Adrenal gland (tissue), 12 donors: ENCODE results near the gene MRPL55. TPM values are rescaled to one million over a fixed set of nuclear protein-coding genes. Genes with fewer than 3 reads are reported as not detected.
A peak's percentile ranks its signal among the peaks of the same experiment; 100 is the strongest.

Experiments
- DNase-seq, 7 donors: peaks; one replicate each; pipeline ENCODE4 v3.0.0-alpha.2; 2019 to 2020
- H3K27ac ChIP-seq, 5 donors: fragments of 200-600 bp; sonication (generic) in 4 of 5; 1 replicate in 3 of 5; 2 replicates in 2 of 5; pipeline versions ENCODE4 v1.5.1 to v1.8.0; 2016 to 2020; ENCODE audit warnings: mild to moderate bottlenecking in 1 of 5
- H3K27me3 ChIP-seq: fragments of 200-600 bp; 2 replicates; pipeline ENCODE4 v1.8.0; 2021
- H3K36me3 ChIP-seq, 2 donors: fragments of 200-600 bp; replicated peaks in 1 of 2; 1 replicate in 1 of 2; 2 replicates in 1 of 2; pipeline versions ENCODE4 v1.5.1 to v1.8.0; 2018 to 2022
- H3K4me1 ChIP-seq, 2 donors: fragments of 200-600 bp; replicated peaks in 1 of 2; 1 replicate in 1 of 2; 2 replicates in 1 of 2; pipeline versions ENCODE4 v1.5.1 to v1.8.0; 2018 to 2021
- H3K4me3 ChIP-seq, 4 donors: fragments of 200-600 bp; sonication (generic) in 3 of 4; one replicate each; pipeline ENCODE4 v1.5.1; 2016 to 2018
- H3K9me3 ChIP-seq, 3 donors: fragments of 200-600 bp; sonication (generic) in 1 of 3; replicated peaks in 1 of 3; 1 replicate in 2 of 3; 2 replicates in 1 of 3; pipeline versions ENCODE4 v1.5.1 to v1.8.0; 2016 to 2021
- CTCF ChIP-seq, 6 experiments: fragments of 450-650 bp in 4 of 6; fragments of 200-600 bp in 2 of 6; sonication (generic) in 1 of 6; IDR thresholded peaks; 1 replicate in 5 of 6; 2 replicates in 1 of 6; pipeline versions ENCODE4 v1.5.1 to v1.8.0; 2016 to 2021; ENCODE audit warnings: antibody characterized with exemption in 6 of 6, mild to moderate bottlenecking in 2 of 6, moderate library complexity in 1 of 6
- POLR2A ChIP-seq, 2 donors: fragments of 450-650 bp; IDR thresholded peaks; one replicate each; pipeline ENCODE4 v1.6.1; 2017; ENCODE audit warnings: antibody characterized with exemption in 2 of 2, mild to moderate bottlenecking in 2 of 2, moderate library complexity in 1 of 2
- WGBS, 4 donors: extraction: QIAGEN DNeasy Blood & Tissue Kit in 2 of 4; methylation state at CpG; one replicate each; pipeline versions ENCODE4 v1.1.5 to v1.1.7; 2013 to 2017; 5-methylcytosine and 5-hydroxymethylcytosine counted together
- intact Hi-C, 2 donors: fragments of 100-400 bp; cut with DNase I; formaldehyde crosslinking; loops; one replicate each; pipeline versions ENCODE4 v1.14.1 to v1.15.0; 2022 to 2023
- polyA plus RNA-seq, 3 donors: library from polyadenylated mRNA; stranded (reverse); fragments of 200-250 nt in 2 of 3; fragments of 350-450 nt in 1 of 3; fragmentation: Illumina TruSeq in 1 of 3; extraction: RNeasy Lipid Tissue Mini Kit (QIAGEN cat#74804) in 1 of 3; gene quantifications; one replicate each; pipeline ENCODE4 v1.2.3, GENCODE V29; 2013 to 2014
- total RNA-seq, 9 donors: library from RNA; depleted of rRNA in 4 of 9; stranded (reverse); fragments of >200 nt in 4 of 9; fragments of 120-200 nt in 1 of 9; fragmentation: NEBNext Ultra II Directional in 1 of 9; extraction: Animal tissue kit (Norgen Biotek cat#: 25700) in 1 of 9; gene quantifications; one replicate each; pipeline versions ENCODE4 v1.1.0 to v1.2.4, GENCODE V29; 2013 to 2023
- donor health status: healthy with polysubstance abuse.
- donor health status: Bipolar disorder and iron deficiency.
- donor health status: DM: yes; HTN: yes; CAD: no.
- donor health status: DM: no; HTN: no; CAD: no.
- donor health status: DM: no; HTN: no; CAD: no.
- donor health status: DM: yes; HTN: yes; CAD: no.

MRPL55 gene
- total and polyA plus RNA-seq, 12 donors: 25.1 to 309 (median 70.8) TPM

- H3K27ac ChIP-seq: peak overlapping the region in 3 of 5 donors; percentile 41 to 64 (median 62)
- H3K36me3 ChIP-seq: peaks cover 0 to 14% of the 10 kb centered on the region in 2 donors
- H3K9me3 ChIP-seq: peaks cover 0 to 9% (median 0%) of the 10 kb centered on the region in 3 donors
- DNase-seq: peak in 6 of 7 donors; percentile 65 to 79 (median 71)
- intact Hi-C loops: no loop called here
- 8 to 22% (median 13%) methylated on average over 2 of the region's 2 CpGs for WGBS, 4 donors
- H3K4me1 ChIP-seq: peaks cover 57 to 79% of the 10 kb centered on the region in 2 donors
- TF ChIP-seq POLR2A (IDR thresholded peaks at IDR 0.05): peak in 1 of 2 donors; percentile 47
- no peak for TF ChIP-seq CTCF (IDR thresholded peaks at IDR 0.05)
- H3K4me3 ChIP-seq: no peak overlapping the region
- H3K27me3 ChIP-seq: no peaks in the 10 kb centered on the region
These were observed 18.5 kb downstream of the MRPL55 start for GRCh38 chr1:228090613-228091081.

DNA sequence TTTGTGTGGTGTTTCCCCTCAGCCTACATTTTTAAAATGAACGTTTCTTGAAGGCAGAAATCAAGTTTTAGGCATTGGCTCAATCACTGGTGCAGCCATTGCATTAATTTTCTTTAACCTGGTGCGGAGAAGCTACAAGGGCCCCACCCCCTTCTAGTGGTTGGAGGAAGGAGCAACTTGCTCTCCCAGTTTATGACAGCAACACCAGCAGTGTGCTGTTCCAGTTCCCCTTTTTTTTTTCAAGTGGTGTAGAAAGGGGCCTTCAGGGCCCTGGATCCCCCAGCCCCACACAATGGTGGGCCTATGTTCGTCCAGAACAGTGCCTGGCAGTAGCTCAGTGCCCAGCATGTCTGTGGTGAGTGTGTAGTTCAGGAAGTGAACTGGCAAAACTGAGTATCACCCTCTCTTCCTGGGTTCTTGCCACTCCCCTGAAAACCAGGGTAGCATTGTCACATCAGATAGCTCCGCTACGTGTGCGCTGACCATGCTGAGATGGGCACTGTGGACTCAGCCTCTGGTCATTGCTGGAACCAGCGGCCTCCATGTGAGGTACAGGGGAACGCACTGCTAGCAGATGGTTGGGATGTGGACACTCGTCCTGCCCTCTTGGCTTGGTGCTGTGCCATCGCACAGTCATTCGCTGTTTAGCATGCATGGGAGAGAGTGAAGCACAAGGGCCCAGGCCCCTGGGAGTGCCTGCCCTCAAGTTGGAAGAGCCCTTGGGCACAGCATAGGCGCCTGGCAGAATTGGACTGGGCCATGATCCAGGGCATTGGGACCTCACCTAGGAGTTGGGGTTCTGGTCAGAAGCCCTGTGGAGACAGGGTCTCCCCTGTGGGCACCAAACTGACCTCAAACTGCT lies 19.3 kb downstream of the MRPL55 start:
- TF ChIP-seq POLR2A (IDR thresholded peaks at IDR 0.05): no peak
- no peak for TF ChIP-seq CTCF (IDR thresholded peaks at IDR 0.05)
- Histone ChIP-seq H3K9me3 (peaks cover 0 to 6% (median 0%) of the 10 kb centered on the region in 3 donors), H3K27ac (peak overlapping the region in 4 of 5 donors; percentile 31 to 64 (median 62)), H3K27me3 (no peaks in the 10 kb centered on the region), H3K4me3 (no peak overlapping the region), H3K4me1 (peaks cover 66 to 83% of the 10 kb centered on the region in 2 donors), H3K36me3 (peaks cover 0 to 14% of the 10 kb centered on the region in 2 donors)
- intact Hi-C loops: loop anchor here in 1 of 2 donors (10.0 kb wide), 1 partner anchor 355 kb away; the partner anchor contains the start of genes JMJD4 and SNAP47
- 62 to 64% (median 63%) methylated on average over 10 to 12 of the region's 12 CpGs for WGBS, 4 donors
- peak in 5 of 7 donors; percentile 23 to 55 (median 25) for DNase-seq

GRCh38 chr1:228088586-228089498 lies 20.3 kb downstream of the MRPL55 start:
- Histone ChIP-seq H3K4me1 (peaks cover 73 to 92% of the 10 kb centered on the region in 2 donors), H3K27me3 (no peaks in the 10 kb centered on the region), H3K9me3 (no peaks in the 10 kb centered on the region), H3K4me3 (no peak overlapping the region), H3K36me3 (peaks cover 0 to 14% of the 10 kb centered on the region in 2 donors), H3K27ac (peak overlapping the region in 3 of 5 donors; percentile 61 to 88 (median 62))
- peak in 5 of 7 donors; percentile 13 to 54 (median 33) for DNase-seq
- intact Hi-C loops: loop anchor here in 1 of 2 donors (10.0 kb wide), 1 partner anchor 354 kb away; the partner anchor contains the start of genes JMJD4 and SNAP47
- 68 to 75% (median 70%) methylated on average over 19 to 21 of the region's 21 CpGs for WGBS, 4 donors
- TF ChIP-seq POLR2A (IDR thresholded peaks at IDR 0.05) (no peak), CTCF (IDR thresholded peaks at IDR 0.05) (no peak)
